ENCODE data around the gene RBP3.

Gene RBP3

GRCh38 chr10:47332371-47332770 lies 15.8 kb upstream of the RBP3 start:
- Histone ChIP-seq H3K4me3 (ENCODE audit: low read depth, low read length) (no peak overlapping the region), H3K36me3 (ENCODE audit: control insufficient read depth in 2 of 2, insufficient read depth in 1 of 2, low read length in 2 of 2) (no peaks in the 10 kb centered on the region), H3K4me1 (ENCODE audit: control insufficient read depth, insufficient read depth, low read length) (no peaks in the 10 kb centered on the region), H3K9me3 (ENCODE audit: control insufficient read depth, insufficient read depth, low read depth, low read length) (no peaks in the 10 kb centered on the region), H3K27ac (ENCODE audit: extremely low read depth, low read depth, low read length) (no peak overlapping the region)
- TF ChIP-seq ZNF580 (tag by site-specific recombination; IDR thresholded peaks at IDR 0.05) (no peak), HOXA7 (CRISPR knock-in tag; IDR thresholded peaks at IDR 0.05; ENCODE audit: borderline replicate concordance) (no peak), ZNF362 (tag by site-specific recombination; IDR thresholded peaks at IDR 0.05) (no peak), ZNF138 (tag by site-specific recombination; IDR thresholded peaks at IDR 0.05; ENCODE audit: borderline replicate concordance) (no peak), ZNF843 (tag by site-specific recombination; IDR thresholded peaks at IDR 0.05) (no peak), ZNF670 (tag by site-specific recombination; IDR thresholded peaks at IDR 0.05; ENCODE audit: low read depth) (no peak), ZNF274 (IDR thresholded peaks at IDR 0.05; ENCODE audit: low read length) (no peak), ZNF274 (tag by site-specific recombination; IDR thresholded peaks at IDR 0.05; ENCODE audit: borderline replicate concordance) (no peak), ZNF121 (tag by site-specific recombination; IDR thresholded peaks at IDR 0.05) (no peak), ZNF654 (tag by site-specific recombination; IDR thresholded peaks at IDR 0.05; ENCODE audit: low read depth) (no peak), ZEB2 (tag by site-specific recombination; IDR thresholded peaks at IDR 0.05) (no peak), SETDB1 (IDR thresholded peaks at IDR 0.05; ENCODE audit: insufficient read length, low read length) (no peak), ZNF792 (tag by site-specific recombination; IDR thresholded peaks at IDR 0.05) (no peak)
- TF ChIP-seq, protein P1, sequence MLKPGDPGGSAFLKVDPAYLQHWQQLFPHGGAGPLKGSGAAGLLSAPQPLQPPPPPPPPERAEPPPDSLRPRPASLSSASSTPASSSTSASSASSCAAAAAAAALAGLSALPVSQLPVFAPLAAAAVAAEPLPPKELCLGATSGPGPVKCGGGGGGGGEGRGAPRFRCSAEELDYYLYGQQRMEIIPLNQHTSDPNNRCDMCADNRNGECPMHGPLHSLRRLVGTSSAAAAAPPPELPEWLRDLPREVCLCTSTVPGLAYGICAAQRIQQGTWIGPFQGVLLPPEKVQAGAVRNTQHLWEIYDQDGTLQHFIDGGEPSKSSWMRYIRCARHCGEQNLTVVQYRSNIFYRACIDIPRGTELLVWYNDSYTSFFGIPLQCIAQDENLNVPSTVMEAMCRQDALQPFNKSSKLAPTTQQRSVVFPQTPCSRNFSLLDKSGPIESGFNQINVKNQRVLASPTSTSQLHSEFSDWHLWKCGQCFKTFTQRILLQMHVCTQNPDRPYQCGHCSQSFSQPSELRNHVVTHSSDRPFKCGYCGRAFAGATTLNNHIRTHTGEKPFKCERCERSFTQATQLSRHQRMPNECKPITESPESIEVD (tag by site-specific recombination; IDR thresholded peaks at IDR 0.05) = no peak
- TF ChIP-seq, protein P2, sequence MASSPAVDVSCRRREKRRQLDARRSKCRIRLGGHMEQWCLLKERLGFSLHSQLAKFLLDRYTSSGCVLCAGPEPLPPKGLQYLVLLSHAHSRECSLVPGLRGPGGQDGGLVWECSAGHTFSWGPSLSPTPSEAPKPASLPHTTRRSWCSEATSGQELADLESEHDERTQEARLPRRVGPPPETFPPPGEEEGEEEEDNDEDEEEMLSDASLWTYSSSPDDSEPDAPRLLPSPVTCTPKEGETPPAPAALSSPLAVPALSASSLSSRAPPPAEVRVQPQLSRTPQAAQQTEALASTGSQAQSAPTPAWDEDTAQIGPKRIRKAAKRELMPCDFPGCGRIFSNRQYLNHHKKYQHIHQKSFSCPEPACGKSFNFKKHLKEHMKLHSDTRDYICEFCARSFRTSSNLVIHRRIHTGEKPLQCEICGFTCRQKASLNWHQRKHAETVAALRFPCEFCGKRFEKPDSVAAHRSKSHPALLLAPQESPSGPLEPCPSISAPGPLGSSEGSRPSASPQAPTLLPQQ (tag by site-specific recombination; IDR thresholded peaks at IDR 0.05) = no peak
- TF ChIP-seq, protein P3, sequence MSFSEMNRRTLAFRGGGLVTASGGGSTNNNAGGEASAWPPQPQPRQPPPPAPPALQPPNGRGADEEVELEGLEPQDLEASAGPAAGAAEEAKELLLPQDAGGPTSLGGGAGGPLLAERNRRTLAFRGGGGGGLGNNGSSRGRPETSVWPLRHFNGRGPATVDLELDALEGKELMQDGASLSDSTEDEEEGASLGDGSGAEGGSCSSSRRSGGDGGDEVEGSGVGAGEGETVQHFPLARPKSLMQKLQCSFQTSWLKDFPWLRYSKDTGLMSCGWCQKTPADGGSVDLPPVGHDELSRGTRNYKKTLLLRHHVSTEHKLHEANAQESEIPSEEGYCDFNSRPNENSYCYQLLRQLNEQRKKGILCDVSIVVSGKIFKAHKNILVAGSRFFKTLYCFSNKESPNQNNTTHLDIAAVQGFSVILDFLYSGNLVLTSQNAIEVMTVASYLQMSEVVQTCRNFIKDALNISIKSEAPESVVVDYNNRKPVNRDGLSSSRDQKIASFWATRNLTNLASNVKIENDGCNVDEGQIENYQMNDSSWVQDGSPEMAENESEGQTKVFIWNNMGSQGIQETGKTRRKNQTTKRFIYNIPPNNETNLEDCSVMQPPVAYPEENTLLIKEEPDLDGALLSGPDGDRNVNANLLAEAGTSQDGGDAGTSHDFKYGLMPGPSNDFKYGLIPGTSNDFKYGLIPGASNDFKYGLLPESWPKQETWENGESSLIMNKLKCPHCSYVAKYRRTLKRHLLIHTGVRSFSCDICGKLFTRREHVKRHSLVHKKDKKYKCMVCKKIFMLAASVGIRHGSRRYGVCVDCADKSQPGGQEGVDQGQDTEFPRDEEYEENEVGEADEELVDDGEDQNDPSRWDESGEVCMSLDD (tag by site-specific recombination; IDR thresholded peaks at IDR 0.05) = no peak
- ChIA-PET CTCF (interaction anchor here (0.9 to 2.7 kb wide), 5 partner anchors 8 to 308 kb away, joined by 3 to 16 read pairs (median 6); no protein-coding TSS in a partner anchor), POLR2A (no interaction called here)

DNA sequence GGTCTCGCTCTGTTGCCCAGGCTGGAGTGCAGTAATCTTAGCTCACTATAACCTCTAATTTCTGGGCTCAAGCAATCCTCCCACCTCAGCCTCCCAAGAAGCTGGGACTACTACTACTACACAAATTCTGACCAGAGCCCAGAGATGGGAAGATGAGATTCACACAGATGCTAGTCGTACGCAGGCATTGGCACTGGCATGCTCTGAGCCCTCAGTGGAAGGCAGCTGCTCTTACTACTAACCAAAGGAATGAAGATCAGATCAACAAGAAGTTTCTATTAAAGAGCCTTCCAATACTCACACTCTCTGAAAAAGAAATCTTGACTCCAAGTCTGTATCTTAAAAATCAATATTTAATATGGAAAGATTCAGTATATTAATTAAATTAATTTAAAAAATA lies 15.2 kb upstream of the RBP3 start:
- Histone ChIP-seq H3K4me1 (ENCODE audit: control insufficient read depth, insufficient read depth, low read length) (no peaks in the 10 kb centered on the region), H3K9me3 (ENCODE audit: control insufficient read depth, insufficient read depth, low read depth, low read length) (no peaks in the 10 kb centered on the region), H3K36me3 (ENCODE audit: control insufficient read depth in 2 of 2, insufficient read depth in 1 of 2, low read length in 2 of 2) (no peaks in the 10 kb centered on the region), H3K27ac (ENCODE audit: extremely low read depth, low read depth, low read length) (no peak overlapping the region), H3K4me3 (ENCODE audit: low read depth, low read length) (no peak overlapping the region)
- ChIA-PET POLR2A (no interaction called here), CTCF (interaction anchor here (0.6 to 2.7 kb wide), 5 partner anchors 8 to 308 kb away, joined by 3 to 16 read pairs (median 3); no protein-coding TSS in a partner anchor)
- TF ChIP-seq, protein P4, sequence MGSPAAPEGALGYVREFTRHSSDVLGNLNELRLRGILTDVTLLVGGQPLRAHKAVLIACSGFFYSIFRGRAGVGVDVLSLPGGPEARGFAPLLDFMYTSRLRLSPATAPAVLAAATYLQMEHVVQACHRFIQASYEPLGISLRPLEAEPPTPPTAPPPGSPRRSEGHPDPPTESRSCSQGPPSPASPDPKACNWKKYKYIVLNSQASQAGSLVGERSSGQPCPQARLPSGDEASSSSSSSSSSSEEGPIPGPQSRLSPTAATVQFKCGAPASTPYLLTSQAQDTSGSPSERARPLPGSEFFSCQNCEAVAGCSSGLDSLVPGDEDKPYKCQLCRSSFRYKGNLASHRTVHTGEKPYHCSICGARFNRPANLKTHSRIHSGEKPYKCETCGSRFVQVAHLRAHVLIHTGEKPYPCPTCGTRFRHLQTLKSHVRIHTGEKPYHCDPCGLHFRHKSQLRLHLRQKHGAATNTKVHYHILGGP (tag by site-specific recombination; IDR thresholded peaks at IDR 0.05) = no peak
- no peak for TF ChIP-seq ZBTB21 (tag by site-specific recombination; IDR thresholded peaks at IDR 0.05)
- no peak for TF ChIP-seq ZNF19 (tag by site-specific recombination; IDR thresholded peaks at IDR 0.05; ENCODE audit: low read depth)
- no peak for TF ChIP-seq ZNF548 (tag by site-specific recombination; IDR thresholded peaks at IDR 0.05)
- TF ChIP-seq ZNF202 (tag by site-specific recombination; IDR thresholded peaks at IDR 0.05; ENCODE audit: borderline replicate concordance) = no peak
- TF ChIP-seq ZFP3 (tag by site-specific recombination; IDR thresholded peaks at IDR 0.05; ENCODE audit: low read depth) = no peak
- TF ChIP-seq KLF16 (tag by site-specific recombination; IDR thresholded peaks at IDR 0.05) = no peak
- TF ChIP-seq ZSCAN30 (tag by site-specific recombination; IDR thresholded peaks at IDR 0.05) = no peak
- no peak for TF ChIP-seq ZNF660 (tag by site-specific recombination; IDR thresholded peaks at IDR 0.05)
- no peak for TF ChIP-seq ZNF501 (tag by site-specific recombination; IDR thresholded peaks at IDR 0.05)
- TF ChIP-seq MZF1 (tag by site-specific recombination; IDR thresholded peaks at IDR 0.05; ENCODE audit: borderline replicate concordance) = no peak
- no peak for TF ChIP-seq MYNN (tag by site-specific recombination; IDR thresholded peaks at IDR 0.05; ENCODE audit: borderline replicate concordance)
- TF ChIP-seq GLI2 (tag by site-specific recombination; IDR thresholded peaks at IDR 0.05; ENCODE audit: borderline replicate concordance, low read depth) = no peak

All from HEK293 (cell line).